ENCODE measurements around the gene CNTN5.

CNTN5 gene

GRCh38 chr11:99020352-99021225, at the start of gene CNTN5:
Gene CNTN5, plus strand, starts transcription at chr11:99020949.
- H3K4me3 ChIP-seq (ENCODE audit: low read length): peak within 1 kb of the TSS; percentile 13; the same call in 1 of the 2 replicates
- TF ChIP-seq ZNF274 (IDR thresholded peaks at IDR 0.05; ENCODE audit: low read depth, low read length): no peak

- no peak overlapping the region for H3K4me3 ChIP-seq (ENCODE audit: low read length)
- no peak for TF ChIP-seq ZNF274 (IDR thresholded peaks at IDR 0.05; ENCODE audit: low read depth, low read length)
These were observed 41.5 kb upstream of the CNTN5 start for GRCh38 chr11:98979205-98979604.

GRCh38 chr11:99015634-99016454, 4.9 kb upstream of the CNTN5 start:
- H3K4me3 ChIP-seq (ENCODE audit: low read length): no peak overlapping the region
- no peak for TF ChIP-seq ZNF274 (IDR thresholded peaks at IDR 0.05; ENCODE audit: low read depth, low read length)

GRCh38 chr11:99019696-99020095, 1.1 kb upstream of the CNTN5 start:
- TF ChIP-seq ZNF274 (IDR thresholded peaks at IDR 0.05; ENCODE audit: low read depth, low read length): no peak
- no peak overlapping the region for H3K4me3 ChIP-seq (ENCODE audit: low read length)

GRCh38 chr11:99037057-99037456, 16.3 kb downstream of the CNTN5 start:
- no peak overlapping the region for H3K4me3 ChIP-seq (ENCODE audit: low read length)
- TF ChIP-seq ZNF274 (IDR thresholded peaks at IDR 0.05; ENCODE audit: low read depth, low read length): no peak

DNA sequence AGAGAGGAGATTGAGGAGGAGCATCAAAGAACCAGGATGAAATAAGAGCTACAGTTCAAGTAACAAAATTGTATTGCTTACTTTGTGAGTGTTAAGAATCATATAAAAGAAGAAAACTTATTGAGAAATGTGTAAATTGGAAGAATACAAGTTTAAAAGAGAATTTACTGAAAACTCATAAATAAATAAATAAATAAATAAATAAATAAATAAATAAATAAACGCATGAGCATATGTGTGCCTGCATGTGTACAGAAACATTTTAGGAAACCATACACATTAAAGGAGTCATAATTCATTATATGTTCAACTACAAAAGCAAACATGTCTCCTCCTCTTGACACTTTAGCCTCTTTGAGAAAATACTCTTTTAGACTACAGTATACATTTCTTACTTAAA, 42.6 kb downstream of the CNTN5 start:
- no peak for TF ChIP-seq ZNF274 (IDR thresholded peaks at IDR 0.05; ENCODE audit: low read depth, low read length)
- H3K4me3 ChIP-seq (ENCODE audit: low read length): no peak overlapping the region

GRCh38 chr11:99065121-99065520, 44.4 kb downstream of the CNTN5 start:
- no peak overlapping the region for H3K4me3 ChIP-seq (ENCODE audit: low read length)
- no peak for TF ChIP-seq ZNF274 (IDR thresholded peaks at IDR 0.05; ENCODE audit: low read depth, low read length)

DNA sequence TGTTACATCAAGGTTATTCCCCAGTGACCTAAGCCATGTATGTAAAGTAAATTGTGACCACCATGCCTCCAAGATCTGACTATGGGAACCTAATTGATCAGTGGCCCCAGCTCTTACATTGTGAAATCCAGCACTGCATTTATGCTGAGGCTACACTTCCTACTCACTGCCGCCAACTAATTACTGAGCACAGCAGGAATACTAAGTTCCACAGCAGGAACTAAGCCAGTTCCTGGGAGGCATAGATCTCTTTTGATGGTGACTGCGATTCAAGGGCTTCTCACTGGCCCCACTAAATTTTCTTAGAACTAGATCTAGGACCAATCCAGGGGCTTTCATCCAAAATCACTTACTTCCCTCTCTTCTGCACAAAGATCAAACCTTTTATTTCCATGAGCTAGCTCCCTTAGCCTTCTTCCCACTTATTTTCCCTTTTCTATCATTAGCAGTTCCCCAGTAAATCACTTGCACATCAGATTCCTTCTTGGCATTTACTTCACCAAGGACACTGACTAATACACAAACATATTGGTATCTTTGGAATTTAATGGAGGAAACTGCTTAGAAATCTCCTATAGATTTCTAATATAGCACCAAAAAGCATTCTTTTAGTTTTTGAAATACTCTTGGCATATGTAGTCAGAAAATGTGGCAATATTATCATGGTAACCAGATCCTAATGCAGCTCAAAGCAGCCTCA, 46.0 kb downstream of the CNTN5 start:
- no peak overlapping the region for H3K4me3 ChIP-seq (ENCODE audit: low read length)
- TF ChIP-seq ZNF274 (IDR thresholded peaks at IDR 0.05; ENCODE audit: low read depth, low read length): no peak

- H3K4me3 ChIP-seq (ENCODE audit: low read length): no peak overlapping the region
- TF ChIP-seq ZNF274 (IDR thresholded peaks at IDR 0.05; ENCODE audit: low read depth, low read length): no peak
These were observed 48.1 kb downstream of the CNTN5 start for GRCh38 chr11:99068832-99069231.

- H3K4me3 ChIP-seq (ENCODE audit: low read length): peak overlapping the region; percentile 57; the same call in 1 of the 2 replicates
- no peak for TF ChIP-seq ZNF274 (IDR thresholded peaks at IDR 0.05; ENCODE audit: low read depth, low read length)
These were observed 49.2 kb downstream of the CNTN5 start for GRCh38 chr11:99069856-99070444.

DNA sequence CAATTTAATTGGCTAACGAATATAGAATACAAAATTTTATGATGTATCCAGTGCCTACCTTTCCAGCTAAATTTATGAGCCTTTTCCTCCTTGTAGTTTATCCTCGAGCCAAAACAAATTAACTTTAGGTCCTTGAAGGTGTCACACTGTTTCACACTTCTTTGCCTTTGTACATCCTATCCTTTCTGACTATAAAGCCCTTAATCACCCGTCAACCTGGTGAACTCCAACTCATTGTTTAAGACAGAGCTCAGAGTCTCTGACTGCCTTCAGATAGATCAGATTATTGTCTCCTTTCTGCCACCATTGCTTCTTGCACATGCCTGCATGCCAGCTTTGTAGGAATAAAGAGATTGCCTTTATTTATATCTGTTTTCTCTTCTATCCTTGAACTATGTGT, 58.8 kb downstream of the CNTN5 start:
- H3K4me3 ChIP-seq (ENCODE audit: low read length): no peak overlapping the region
- TF ChIP-seq ZNF274 (IDR thresholded peaks at IDR 0.05; ENCODE audit: low read depth, low read length): no peak

GRCh38 chr11:99080154-99080553, 59.4 kb downstream of the CNTN5 start:
- H3K4me3 ChIP-seq (ENCODE audit: low read length): no peak overlapping the region
- TF ChIP-seq ZNF274 (IDR thresholded peaks at IDR 0.05; ENCODE audit: low read depth, low read length): no peak

DNA sequence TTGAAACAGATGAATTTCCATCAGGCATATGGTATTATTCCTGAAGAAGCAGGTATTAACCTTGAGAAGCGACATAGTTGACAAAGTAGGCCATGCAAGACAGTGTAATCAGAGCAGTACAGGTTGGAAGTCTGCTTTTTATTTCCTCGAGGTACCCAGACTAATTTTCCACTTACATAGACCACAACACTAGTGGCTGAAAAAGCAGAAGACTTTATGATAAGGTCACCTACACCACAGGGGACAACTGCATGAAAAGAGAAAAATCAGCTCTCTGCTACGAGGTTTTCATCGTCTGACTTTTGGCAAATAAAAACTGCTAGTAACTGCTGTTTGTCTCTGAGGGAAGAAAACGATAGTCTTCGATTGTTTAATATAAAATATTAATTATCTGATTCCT, 77.5 kb downstream of the CNTN5 start:
- H3K4me3 ChIP-seq (ENCODE audit: low read length): no peak overlapping the region
- TF ChIP-seq ZNF274 (IDR thresholded peaks at IDR 0.05; ENCODE audit: low read depth, low read length): no peak

GRCh38 chr11:99098751-99099150, 78.0 kb downstream of the CNTN5 start:
- no peak overlapping the region for H3K4me3 ChIP-seq (ENCODE audit: low read length)
- no peak for TF ChIP-seq ZNF274 (IDR thresholded peaks at IDR 0.05; ENCODE audit: low read depth, low read length)
